ENCODE results near the gene B9D2. TPM values are rescaled to one million over a fixed set of nuclear protein-coding genes. Genes with fewer than 3 reads are reported as not detected.

The B9D2 gene
- total and polyA plus RNA-seq, 2 experiments from 2014 or later = 6.0 to 9.6 TPM

- Histone ChIP-seq H3K79me2 (no peaks in the 10 kb centered on the region), H3K4me1 (ENCODE audit: insufficient read depth) (peaks cover 42% of the 10 kb centered on the region), H3K4me3 (no peak overlapping the region), H3K9me3 (ENCODE audit: low read depth) (no peaks in the 10 kb centered on the region), H3K9me2 (replicated peaks; ENCODE audit: insufficient read depth) (no peaks in the 10 kb centered on the region), H2AFZ (no peak overlapping the region), H3K27ac (no peak overlapping the region), H4K20me1 (ENCODE audit: insufficient read depth, poor library complexity, severe bottlenecking) (no peaks in the 10 kb centered on the region), H3K4me2 (no peak overlapping the region), H3K27me3 (no peaks in the 10 kb centered on the region), H3K36me3 (replicated peaks; ENCODE audit: insufficient read depth, low read depth) (no peaks in the 10 kb centered on the region)
- 82% methylated on average over 1 of the region's 1 CpG for WGBS (ENCODE audit: low lambda C conversion rate, missing lambda C conversion rate)
- TF ChIP-seq EZH2 (IDR thresholded peaks at IDR 0.05; ENCODE audit: borderline replicate concordance) (no peak), CTCF (IDR thresholded peaks at IDR 0.05; ENCODE audit: poor library complexity) (no peak), EZH2phosphoT487 (IDR thresholded peaks at IDR 0.05; ENCODE audit: low read depth, severe bottlenecking, unreplicated experiment) (no peak)
- no peak for DNase-seq (ENCODE audit: low spot score)
Measured at GRCh38 chr19:41328842-41329225, 35.1 kb downstream of the B9D2 start.

- Histone ChIP-seq H4K20me1 (ENCODE audit: insufficient read depth, poor library complexity, severe bottlenecking) (no peaks in the 10 kb centered on the region), H3K4me2 (no peak overlapping the region), H3K4me3 (no peak overlapping the region), H3K9me2 (replicated peaks; ENCODE audit: insufficient read depth) (no peaks in the 10 kb centered on the region), H2AFZ (no peak overlapping the region), H3K36me3 (replicated peaks; ENCODE audit: insufficient read depth, low read depth) (no peaks in the 10 kb centered on the region), H3K4me1 (ENCODE audit: insufficient read depth) (peaks cover 47% of the 10 kb centered on the region), H3K79me2 (no peaks in the 10 kb centered on the region), H3K27ac (peak overlapping the region; percentile 23), H3K27me3 (no peaks in the 10 kb centered on the region), H3K9me3 (ENCODE audit: low read depth) (no peaks in the 10 kb centered on the region)
- TF ChIP-seq EZH2phosphoT487 (IDR thresholded peaks at IDR 0.05; ENCODE audit: low read depth, severe bottlenecking, unreplicated experiment) (no peak), CTCF (IDR thresholded peaks at IDR 0.05; ENCODE audit: poor library complexity) (no peak), EZH2 (IDR thresholded peaks at IDR 0.05; ENCODE audit: borderline replicate concordance) (no peak)
- DNase-seq (ENCODE audit: low spot score) = no peak
- WGBS (ENCODE audit: low lambda C conversion rate, missing lambda C conversion rate) = 84% methylated on average over 22 of the region's 22 CpGs
Measured at GRCh38 chr19:41328157-41328841, 35.6 kb downstream of the B9D2 start.

- Histone ChIP-seq H3K27ac (peak overlapping the region; percentile 23), H2AFZ (no peak overlapping the region), H3K36me3 (replicated peaks; ENCODE audit: insufficient read depth, low read depth) (no peaks in the 10 kb centered on the region), H3K4me1 (ENCODE audit: insufficient read depth) (peaks cover 53% of the 10 kb centered on the region), H3K27me3 (no peaks in the 10 kb centered on the region), H3K4me3 (no peak overlapping the region), H3K4me2 (no peak overlapping the region), H3K9me3 (ENCODE audit: low read depth) (no peaks in the 10 kb centered on the region), H4K20me1 (ENCODE audit: insufficient read depth, poor library complexity, severe bottlenecking) (no peaks in the 10 kb centered on the region), H3K9me2 (replicated peaks; ENCODE audit: insufficient read depth) (no peaks in the 10 kb centered on the region), H3K79me2 (no peaks in the 10 kb centered on the region)
- DNase-seq (ENCODE audit: low spot score) = no peak
- 82% methylated on average over 19 of the region's 33 CpGs for WGBS (ENCODE audit: low lambda C conversion rate, missing lambda C conversion rate)
- no peak for TF ChIP-seq CTCF (IDR thresholded peaks at IDR 0.05; ENCODE audit: poor library complexity)
- no peak for TF ChIP-seq EZH2phosphoT487 (IDR thresholded peaks at IDR 0.05; ENCODE audit: low read depth, severe bottlenecking, unreplicated experiment)
- TF ChIP-seq EZH2 (IDR thresholded peaks at IDR 0.05; ENCODE audit: borderline replicate concordance) = no peak
Measured at GRCh38 chr19:41327576-41328156, 36.3 kb downstream of the B9D2 start.

Measured in hepatocyte (in vitro differentiated cells).